ENCODE results near the gene WIPI1. TPM values are rescaled to one million over a fixed set of nuclear protein-coding genes. Genes with fewer than 3 reads are reported as not detected.
"Not testable (repeated sequence)": the region's sequence is repeated elsewhere in the genome, so short reads cannot be mapped to it uniquely, and the experiment has no call there.

WIPI1 gene
- total RNA-seq, 4 donors from 2014 or later = 27.0 to 59.4 (median 43.5) TPM

GRCh38 chr17:68497885-68498319 is 40.6 kb upstream of the WIPI1 start:
- Histone ChIP-seq H3K9me3 (no peaks in the 10 kb centered on the region), H3K27me3 (peaks cover 0 to 11% (median 0%) of the 10 kb centered on the region in 4 donors), H3K4me1 (peaks cover 8 to 16% (median 9%) of the 10 kb centered on the region in 4 donors), H3K27ac (replicated peaks in 1 of 4) (peak overlapping the region in 2 of 4 donors; percentile 26 to 49), H3K36me3 (no peaks in the 10 kb centered on the region), H3K4me3 (no peak overlapping the region)
- intact Hi-C loops (cut with DNase I) = no loop called here
- no peak for DNase-seq (ENCODE audit: extremely low spot score)
- WGBS = 19% methylated on average over 3 of the region's 3 CpGs
- TF ChIP-seq POLR2AphosphoS5 (IDR thresholded peaks at IDR 0.05) (no peak), POLR2A (IDR thresholded peaks at IDR 0.05; ENCODE audit: low read depth) (no peak), CTCF (IDR thresholded peaks at IDR 0.05) (no peak), EP300 (IDR thresholded peaks at IDR 0.05) (no peak)

GRCh38 chr17:68495081-68495480 is 37.8 kb upstream of the WIPI1 start:
- no peak for TF ChIP-seq POLR2AphosphoS5 (IDR thresholded peaks at IDR 0.05)
- TF ChIP-seq EP300 (IDR thresholded peaks at IDR 0.05) = no peak
- no peak for TF ChIP-seq POLR2A (IDR thresholded peaks at IDR 0.05; ENCODE audit: low read depth)
- TF ChIP-seq CTCF (IDR thresholded peaks at IDR 0.05) = no peak
- Histone ChIP-seq H3K36me3 (no peaks in the 10 kb centered on the region), H3K27ac (replicated peaks in 1 of 4) (peak overlapping the region in 1 of 4 donors; percentile 13), H3K27me3 (no peaks in the 10 kb centered on the region), H3K9me3 (no peaks in the 10 kb centered on the region), H3K4me1 (peaks cover 24 to 36% (median 25%) of the 10 kb centered on the region in 4 donors), H3K4me3 (no peak overlapping the region)
- 89% methylated on average over 4 of the region's 4 CpGs for WGBS
- intact Hi-C loops (cut with DNase I) = no loop called here
- no peak for DNase-seq (ENCODE audit: extremely low spot score)

- H3K36me3 ChIP-seq; H3K4me3 ChIP-seq; DNase-seq (ENCODE audit: extremely low spot score); H3K9me3 ChIP-seq; intact Hi-C loops (cut with DNase I); H3K27me3 ChIP-seq: not testable (repeated sequence)
- whole genome bisulfite sequencing = 93% methylated on average over 8 of the region's 8 CpGs
- Histone ChIP-seq H3K4me1 (peaks cover 24 to 29% (median 25%) of the 10 kb centered on the region in 4 donors), H3K27ac (replicated peaks in 1 of 4) (peak overlapping the region in 3 of 4 donors; percentile 21 to 38 (median 38))
Observed at GRCh38 chr17:68492394-68493054, 35.2 kb upstream of the WIPI1 start.

GRCh38 chr17:68491381-68492231 is 34.3 kb upstream of the WIPI1 start:
- DNase-seq (ENCODE audit: extremely low spot score) = no peak
- H3K27ac ChIP-seq (replicated peaks in 1 of 4) = peak overlapping the region in 3 of 4 donors; percentile 21 to 38 (median 38)
- H3K36me3 ChIP-seq = no peaks in the 10 kb centered on the region
- no peaks in the 10 kb centered on the region for H3K27me3 ChIP-seq
- H3K9me3 ChIP-seq = no peaks in the 10 kb centered on the region
- peaks cover 24 to 29% (median 25%) of the 10 kb centered on the region in 4 donors for H3K4me1 ChIP-seq
- intact Hi-C loops (cut with DNase I) = no loop called here
- TF ChIP-seq CTCF (IDR thresholded peaks at IDR 0.05) = no peak
- 71% methylated on average over 12 of the region's 12 CpGs for WGBS
- no peak overlapping the region for H3K4me3 ChIP-seq

- H3K36me3 ChIP-seq = no peaks in the 10 kb centered on the region
- intact Hi-C loops (cut with DNase I) = no loop called here
- TF ChIP-seq CTCF (IDR thresholded peaks at IDR 0.05) = no peak
- no peak for TF ChIP-seq POLR2AphosphoS5 (IDR thresholded peaks at IDR 0.05)
- TF ChIP-seq POLR2A (IDR thresholded peaks at IDR 0.05; ENCODE audit: low read depth) = no peak
- TF ChIP-seq EP300 (IDR thresholded peaks at IDR 0.05) = no peak
- no peak overlapping the region for H3K4me3 ChIP-seq
- peaks cover 24 to 29% (median 25%) of the 10 kb centered on the region in 4 donors for H3K4me1 ChIP-seq
- 61% methylated on average over 4 of the region's 4 CpGs for WGBS
- DNase-seq (ENCODE audit: extremely low spot score) = no peak
- H3K9me3 ChIP-seq = no peaks in the 10 kb centered on the region
- H3K27me3 ChIP-seq = no peaks in the 10 kb centered on the region
- H3K27ac ChIP-seq (replicated peaks in 1 of 4) = peak overlapping the region in 1 of 4 donors; percentile 35
Observed at GRCh38 chr17:68489919-68490318, 32.6 kb upstream of the WIPI1 start.
